NCI-H1048 (cell line): ENCODE measurements around the gene KIF26B.
"Not testable (repeated sequence)": the region's sequence is repeated elsewhere in the genome, so short reads cannot be mapped to it uniquely, and the experiment has no call there.

ENCODE experiments used
- DNase-seq: peaks from one replicate; lab custom pipeline; 2025; lab: John Stamatoyannopoulos, UW

The KIF26B gene

GRCh38 chr1:245154429-245155271 is at the start of gene KIF26B:
KIF26B (plus strand) TSS chr1:245154985; CDS start chr1:245155425, 440 bp downstream.
- no peak for DNase-seq

GRCh38 chr1:245105042-245105441 is 49.7 kb upstream of the KIF26B start:
- DNase-seq: no peak

GRCh38 chr1:245105815-245106410 is 48.9 kb upstream of the KIF26B start:
- no peak for DNase-seq

- DNase-seq: no peak
These were observed 47.0 kb upstream of the KIF26B start for GRCh38 chr1:245107776-245108114.

GRCh38 chr1:245108246-245108645 is 46.5 kb upstream of the KIF26B start:
- no peak for DNase-seq

GRCh38 chr1:245108909-245109308 is 45.9 kb upstream of the KIF26B start:
- DNase-seq: no peak

- no peak for DNase-seq
These were observed 44.4 kb upstream of the KIF26B start for GRCh38 chr1:245110406-245110805.

GRCh38 chr1:245111073-245111472 is 43.7 kb upstream of the KIF26B start:
- DNase-seq: no peak

GRCh38 chr1:245113649-245114048 is 41.1 kb upstream of the KIF26B start:
- no peak for DNase-seq

- no peak for DNase-seq
These were observed 38.7 kb upstream of the KIF26B start for GRCh38 chr1:245116131-245116530.

- no peak for DNase-seq
These were observed 38.0 kb upstream of the KIF26B start for GRCh38 chr1:245116751-245117150.

- no peak for DNase-seq
These were observed 36.7 kb upstream of the KIF26B start for GRCh38 chr1:245118066-245118465.

- no peak for DNase-seq
These were observed 36.0 kb upstream of the KIF26B start for GRCh38 chr1:245118806-245119205.

- no peak for DNase-seq
These were observed 33.3 kb upstream of the KIF26B start for GRCh38 chr1:245121523-245121922.

- no peak for DNase-seq
These were observed 30.5 kb upstream of the KIF26B start for GRCh38 chr1:245124241-245124640.

- no peak for DNase-seq
These were observed 30.1 kb upstream of the KIF26B start for GRCh38 chr1:245124644-245125043.

- DNase-seq: no peak
These were observed 28.3 kb upstream of the KIF26B start for GRCh38 chr1:245126530-245126929.

- DNase-seq: no peak
These were observed 26.2 kb upstream of the KIF26B start for GRCh38 chr1:245128381-245129101.

GRCh38 chr1:245129319-245130240 is 25.2 kb upstream of the KIF26B start:
- DNase-seq: no peak

- DNase-seq: not testable (repeated sequence)
These were observed 24.3 kb upstream of the KIF26B start for GRCh38 chr1:245130281-245131025.

GRCh38 chr1:245131026-245131393 is 23.8 kb upstream of the KIF26B start:
- DNase-seq: no peak
